IPS-20b (cell line): ENCODE data around the gene TYMS.

ENCODE experiments used
- H3K27ac ChIP-seq: one replicate; pipeline ENCODE4 v1.5.1; 2013; ENCODE audit warnings: low read length
- H3K27me3 ChIP-seq: 2 replicates; pipeline ENCODE4 v1.6.1; 2013; ENCODE audit warnings: mild to moderate bottlenecking, low read length, inconsistent platforms; ENCODE audit not compliant: insufficient read depth
- H3K36me3 ChIP-seq: 2 replicates; pipeline ENCODE4 v1.6.1; 2013; ENCODE audit warnings: low read depth, mild to moderate bottlenecking, inconsistent platforms, low read length, moderate library complexity; ENCODE audit not compliant: insufficient read depth
- H3K4me1 ChIP-seq: 2 replicates; pipeline ENCODE4 v1.6.1; 2013; ENCODE audit warnings: mild to moderate bottlenecking, control low read depth, inconsistent platforms, low read length, moderate library complexity; ENCODE audit not compliant: insufficient read depth
- H3K4me3 ChIP-seq: 2 replicates; pipeline ENCODE4 v1.5.1; 2013; ENCODE audit warnings: mild to moderate bottlenecking, low read length, inconsistent platforms
- H3K9ac ChIP-seq: 2 replicates; pipeline ENCODE4 v1.6.1; 2013; ENCODE audit warnings: low read depth, mild to moderate bottlenecking, inconsistent platforms, low read length, moderate library complexity
- H3K9me3 ChIP-seq: 2 replicates; pipeline ENCODE4 v1.6.1; 2013; ENCODE audit warnings: mild to moderate bottlenecking, low read depth, low read length, inconsistent platforms; ENCODE audit not compliant: insufficient read depth

TYMS gene

GRCh38 chr18:669077-669476 is 11.6 kb downstream of the TYMS start:
- Histone ChIP-seq H3K27me3 (no peaks in the 10 kb centered on the region), H3K27ac (no peak overlapping the region), H3K9ac (no peak overlapping the region), H3K4me1 (no peaks in the 10 kb centered on the region), H3K4me3 (no peak overlapping the region), H3K36me3 (peaks cover 77% of the 10 kb centered on the region), H3K9me3 (no peaks in the 10 kb centered on the region)

- H3K36me3 ChIP-seq = peaks cover 92% of the 10 kb centered on the region
- H3K4me3 ChIP-seq = no peak overlapping the region
- no peaks in the 10 kb centered on the region for H3K27me3 ChIP-seq
- H3K27ac ChIP-seq = no peak overlapping the region
- H3K9me3 ChIP-seq = no peaks in the 10 kb centered on the region
- no peaks in the 10 kb centered on the region for H3K4me1 ChIP-seq
- no peak overlapping the region for H3K9ac ChIP-seq
Observed at GRCh38 chr18:670522-670921, 13.1 kb downstream of the TYMS start.

- H3K36me3 ChIP-seq = peaks cover 95% of the 10 kb centered on the region
- no peaks in the 10 kb centered on the region for H3K4me1 ChIP-seq
- H3K4me3 ChIP-seq = no peak overlapping the region
- no peak overlapping the region for H3K9ac ChIP-seq
- no peak overlapping the region for H3K27ac ChIP-seq
- H3K27me3 ChIP-seq = no peaks in the 10 kb centered on the region
- H3K9me3 ChIP-seq = no peaks in the 10 kb centered on the region
Observed at GRCh38 chr18:671405-671804, 14.0 kb downstream of the TYMS start.

GRCh38 chr18:673317-673716 is 15.9 kb downstream of the TYMS start:
- Histone ChIP-seq H3K27me3 (no peaks in the 10 kb centered on the region), H3K36me3 (peaks cover 100% of the 10 kb centered on the region), H3K27ac (no peak overlapping the region), H3K9me3 (no peaks in the 10 kb centered on the region), H3K4me3 (no peak overlapping the region), H3K4me1 (no peaks in the 10 kb centered on the region), H3K9ac (no peak overlapping the region)

GRCh38 chr18:673769-674168 is 16.3 kb downstream of the TYMS start:
- H3K27ac ChIP-seq = no peak overlapping the region
- H3K4me3 ChIP-seq = no peak overlapping the region
- no peaks in the 10 kb centered on the region for H3K9me3 ChIP-seq
- H3K36me3 ChIP-seq = peaks cover 100% of the 10 kb centered on the region
- no peaks in the 10 kb centered on the region for H3K27me3 ChIP-seq
- no peak overlapping the region for H3K9ac ChIP-seq
- no peaks in the 10 kb centered on the region for H3K4me1 ChIP-seq

GRCh38 chr18:675307-675706 is 17.9 kb downstream of the TYMS start:
- H3K27ac ChIP-seq = no peak overlapping the region
- H3K9me3 ChIP-seq = no peaks in the 10 kb centered on the region
- no peak overlapping the region for H3K4me3 ChIP-seq
- no peak overlapping the region for H3K9ac ChIP-seq
- no peaks in the 10 kb centered on the region for H3K27me3 ChIP-seq
- H3K36me3 ChIP-seq = peaks cover 96% of the 10 kb centered on the region
- no peaks in the 10 kb centered on the region for H3K4me1 ChIP-seq

GRCh38 chr18:676069-676468 is 18.6 kb downstream of the TYMS start:
- H3K36me3 ChIP-seq = peaks cover 93% of the 10 kb centered on the region
- no peaks in the 10 kb centered on the region for H3K4me1 ChIP-seq
- H3K9ac ChIP-seq = no peak overlapping the region
- no peak overlapping the region for H3K27ac ChIP-seq
- H3K27me3 ChIP-seq = no peaks in the 10 kb centered on the region
- no peak overlapping the region for H3K4me3 ChIP-seq
- no peaks in the 10 kb centered on the region for H3K9me3 ChIP-seq

- Histone ChIP-seq H3K4me3 (no peak overlapping the region), H3K9me3 (no peaks in the 10 kb centered on the region), H3K27me3 (no peaks in the 10 kb centered on the region), H3K4me1 (no peaks in the 10 kb centered on the region), H3K27ac (no peak overlapping the region), H3K9ac (no peak overlapping the region), H3K36me3 (peaks cover 93% of the 10 kb centered on the region)
Observed at GRCh38 chr18:676736-677135, 19.3 kb downstream of the TYMS start.

- H3K4me3 ChIP-seq = no peak overlapping the region
- H3K9ac ChIP-seq = no peak overlapping the region
- no peaks in the 10 kb centered on the region for H3K27me3 ChIP-seq
- H3K36me3 ChIP-seq = peaks cover 93% of the 10 kb centered on the region
- H3K4me1 ChIP-seq = no peaks in the 10 kb centered on the region
- H3K9me3 ChIP-seq = no peaks in the 10 kb centered on the region
- no peak overlapping the region for H3K27ac ChIP-seq
Observed at GRCh38 chr18:677145-677544, 19.7 kb downstream of the TYMS start.

GRCh38 chr18:677951-678381 is 20.5 kb downstream of the TYMS start:
- no peaks in the 10 kb centered on the region for H3K4me1 ChIP-seq
- H3K9me3 ChIP-seq = no peaks in the 10 kb centered on the region
- no peaks in the 10 kb centered on the region for H3K27me3 ChIP-seq
- peaks cover 91% of the 10 kb centered on the region for H3K36me3 ChIP-seq
- H3K9ac ChIP-seq = no peak overlapping the region
- no peak overlapping the region for H3K27ac ChIP-seq
- no peak overlapping the region for H3K4me3 ChIP-seq

GRCh38 chr18:678482-679182 is 21.2 kb downstream of the TYMS start:
- Histone ChIP-seq H3K27me3 (no peaks in the 10 kb centered on the region), H3K4me1 (no peaks in the 10 kb centered on the region), H3K9ac (no peak overlapping the region), H3K4me3 (no peak overlapping the region), H3K9me3 (no peaks in the 10 kb centered on the region), H3K27ac (no peak overlapping the region), H3K36me3 (peaks cover 91% of the 10 kb centered on the region)

- Histone ChIP-seq H3K9ac (no peak overlapping the region), H3K4me1 (no peaks in the 10 kb centered on the region), H3K27me3 (no peaks in the 10 kb centered on the region), H3K36me3 (peaks cover 84% of the 10 kb centered on the region), H3K9me3 (no peaks in the 10 kb centered on the region), H3K4me3 (no peak overlapping the region), H3K27ac (no peak overlapping the region)
Observed at GRCh38 chr18:679516-679915, 22.1 kb downstream of the TYMS start.
